ENCODE data around the gene EOGT. TPM values are rescaled to one million over a fixed set of nuclear protein-coding genes. Genes with fewer than 3 reads are reported as not detected.

EOGT gene
- total and polyA plus RNA-seq, 10 of the 15 experiments (the other 5 are each of a cell fraction or from before 2014, with no cell fraction given), result 3.5 to 16.5 (median 8.3) TPM

- TF ChIP-seq USF2 (IDR thresholded peaks at IDR 0.05; ENCODE audit: borderline replicate concordance, low read depth, low read length) (no peak), ZNF24 (IDR thresholded peaks at IDR 0.05) (no peak)
- TF ChIP-seq, protein P1, sequence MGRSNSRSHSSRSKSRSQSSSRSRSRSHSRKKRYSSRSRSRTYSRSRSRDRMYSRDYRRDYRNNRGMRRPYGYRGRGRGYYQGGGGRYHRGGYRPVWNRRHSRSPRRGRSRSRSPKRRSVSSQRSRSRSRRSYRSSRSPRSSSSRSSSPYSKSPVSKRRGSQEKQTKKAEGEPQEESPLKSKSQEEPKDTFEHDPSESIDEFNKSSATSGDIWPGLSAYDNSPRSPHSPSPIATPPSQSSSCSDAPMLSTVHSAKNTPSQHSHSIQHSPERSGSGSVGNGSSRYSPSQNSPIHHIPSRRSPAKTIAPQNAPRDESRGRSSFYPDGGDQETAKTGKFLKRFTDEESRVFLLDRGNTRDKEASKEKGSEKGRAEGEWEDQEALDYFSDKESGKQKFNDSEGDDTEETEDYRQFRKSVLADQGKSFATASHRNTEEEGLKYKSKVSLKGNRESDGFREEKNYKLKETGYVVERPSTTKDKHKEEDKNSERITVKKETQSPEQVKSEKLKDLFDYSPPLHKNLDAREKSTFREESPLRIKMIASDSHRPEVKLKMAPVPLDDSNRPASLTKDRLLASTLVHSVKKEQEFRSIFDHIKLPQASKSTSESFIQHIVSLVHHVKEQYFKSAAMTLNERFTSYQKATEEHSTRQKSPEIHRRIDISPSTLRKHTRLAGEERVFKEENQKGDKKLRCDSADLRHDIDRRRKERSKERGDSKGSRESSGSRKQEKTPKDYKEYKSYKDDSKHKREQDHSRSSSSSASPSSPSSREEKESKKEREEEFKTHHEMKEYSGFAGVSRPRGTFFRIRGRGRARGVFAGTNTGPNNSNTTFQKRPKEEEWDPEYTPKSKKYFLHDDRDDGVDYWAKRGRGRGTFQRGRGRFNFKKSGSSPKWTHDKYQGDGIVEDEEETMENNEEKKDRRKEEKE (IDR thresholded peaks at IDR 0.05), result no peak
Measured at GRCh38 chr3:68957895-68958294, 55.6 kb downstream of the EOGT start (continued).

DNA sequence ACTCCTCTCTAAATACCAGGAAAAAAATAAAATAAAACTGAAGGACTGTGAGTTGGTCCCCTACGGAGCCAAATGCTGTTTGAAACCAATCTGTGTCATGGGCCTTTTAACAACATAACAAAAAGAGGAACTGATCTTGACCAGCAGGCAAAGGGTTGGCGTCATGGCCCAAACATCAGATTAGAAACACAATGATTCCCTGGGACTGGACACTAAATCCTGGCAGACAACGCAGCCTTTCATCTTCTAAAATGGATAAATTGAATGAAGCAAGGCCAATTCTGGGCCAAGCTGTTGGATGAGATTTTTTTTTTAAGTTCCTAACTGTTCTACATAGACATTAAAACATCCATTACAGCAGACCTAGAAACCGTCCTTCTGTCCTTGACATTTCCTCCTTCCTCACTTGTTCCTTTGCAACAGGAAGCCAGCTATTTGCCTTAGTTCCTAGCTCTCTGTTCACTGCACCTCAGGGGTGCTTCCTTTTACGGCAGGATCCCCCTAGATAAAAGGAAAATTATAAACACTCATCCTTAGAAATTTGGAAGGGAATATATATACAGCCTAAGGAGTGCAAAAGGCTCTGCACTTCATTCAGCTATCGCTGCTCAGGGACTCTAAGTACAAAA is 59.6 kb downstream of the EOGT start:
- FAIRE-seq (no peak), ATAC-seq (peak; percentile 86), DNase-seq (ENCODE audit: low read depth, low spot score) (no peak)
- no peaks in the 10 kb centered on the region for H3K9me3 ChIP-seq (replicated peaks; ENCODE audit: control insufficient read depth, insufficient read depth, low read length)
- no peaks in the 10 kb centered on the region for H3K79me2 ChIP-seq (ENCODE audit: control insufficient read depth, insufficient read depth, low read length)
- in situ Hi-C loops (cut with MboI) (no loop called here), intact Hi-C loops (cut with micrococcal nuclease; ENCODE audit: unreplicated experiment) (no loop called here)
- H2AFZ ChIP-seq (ENCODE audit: control insufficient read depth, low read depth, low read length), result no peak overlapping the region
- H3K4me1 ChIP-seq (ENCODE audit: control insufficient read depth, insufficient read depth, low read length), result no peaks in the 10 kb centered on the region
- BruUV-seq (replicated peaks), result no TSS peak
- H3K27me3 ChIP-seq (replicated peaks in 1 of 2; ENCODE audit: control insufficient read depth in 2 of 2, insufficient read depth in 2 of 2, low read length in 1 of 2), result peaks cover 0 to 4% of the 10 kb centered on the region in 2 experiments; a peak in 1 of 4 replicates
- no peak overlapping the region for H3K9ac ChIP-seq (ENCODE audit: control insufficient read depth, insufficient read depth, low read length)
- H3K27ac ChIP-seq (ENCODE audit: control insufficient read depth, insufficient read depth), result no peak overlapping the region
- no peaks in the 10 kb centered on the region for H4K20me1 ChIP-seq (ENCODE audit: control insufficient read depth, insufficient read depth)
- POLR2A ChIA-PET, result no interaction called here
- CTCF ChIA-PET, result interaction anchor here (0.8 kb wide), 1 partner anchor 66 kb away, joined by 3 read pairs; no protein-coding TSS in a partner anchor
- H3K4me3 ChIP-seq, result no peak overlapping the region
- no peaks in the 10 kb centered on the region for H3K36me3 ChIP-seq (ENCODE audit: control insufficient read depth in 2 of 2, insufficient read depth in 2 of 2, low read length in 1 of 2)
- SMC1A ChIA-PET (ENCODE audit: uncharacterized antibody, unreplicated experiment), result no interaction called here
- TF ChIP-seq PML (IDR thresholded peaks at IDR 0.05; ENCODE audit: low read length) (no peak), PAX8 (IDR thresholded peaks at IDR 0.05) (no peak), POLR2A (IDR thresholded peaks at IDR 0.05; ENCODE audit: low read depth, low read length) (no peak), ATF7 (IDR thresholded peaks at IDR 0.05; ENCODE audit: low read depth) (no peak), ZNF622 (IDR thresholded peaks at IDR 0.05) (no peak), BHLHE40 (IDR thresholded peaks at IDR 0.05; ENCODE audit: borderline replicate concordance in 1 of 2, low read depth in 2 of 2, low read length in 1 of 2) (no peak), POU2F2 (IDR thresholded peaks at IDR 0.05; ENCODE audit: borderline replicate concordance, low read depth, low read length) (no peak), SPI1 (IDR thresholded peaks at IDR 0.05; ENCODE audit: borderline replicate concordance, insufficient read depth, low read depth, low read length) (peak; percentile 95)
- WGBS (ENCODE audit: insufficient coverage, insufficient replicate concordance, low lambda C conversion rate, missing lambda C conversion rate), result 12% methylated on average over 6 of the region's 6 CpGs
- no peak overlapping the region for H3K4me2 ChIP-seq (ENCODE audit: control insufficient read depth, insufficient read depth)
- RAD21 ChIA-PET (ENCODE audit: unreplicated experiment), result no interaction called here

Measured in GM12878 (cell line).